BLaER1 treated with 17β-estradiol and CSF1 and Interleukin-3, amounts not matched to agents 10 nM and 100 nM (cell line): ENCODE results near the gene IER3IP1.
"Not testable (repeated sequence)": the region's sequence is repeated elsewhere in the genome, so short reads cannot be mapped to it uniquely, and the experiment has no call there.

ENCODE experiments used
- H3K27ac ChIP-seq, 11 experiments: shearing (Covaris generic); formaldehyde crosslinking; 2 replicates each; pipeline ENCODE4 v1.8.1; 2022
- H3K27me3 ChIP-seq, 11 experiments: shearing (Covaris generic); formaldehyde crosslinking; 2 replicates each; pipeline ENCODE4 v1.8.1; 2022
- H3K36me3 ChIP-seq, 11 experiments: shearing (Covaris generic); formaldehyde crosslinking; 2 replicates each; pipeline ENCODE4 v1.8.1; 2022
- H3K4me1 ChIP-seq, 10 experiments: shearing (Covaris generic); formaldehyde crosslinking; 2 replicates each; pipeline ENCODE4 v1.8.1; 2022
- H3K4me2 ChIP-seq, 11 experiments: shearing (Covaris generic); formaldehyde crosslinking; 2 replicates each; pipeline ENCODE4 v1.8.1; 2022
- H3K4me3 ChIP-seq, 10 experiments: shearing (Covaris generic); formaldehyde crosslinking; 2 replicates each; pipeline ENCODE4 v1.8.1; 2022
- H3K9ac ChIP-seq, 11 experiments: shearing (Covaris generic); formaldehyde crosslinking; 2 replicates each; pipeline ENCODE4 v1.8.1; 2022
- H3K9me3 ChIP-seq, 11 experiments: shearing (Covaris generic); formaldehyde crosslinking; replicated peaks in 1 of 11; 2 replicates each; pipeline ENCODE4 v1.8.1; 2022
- H4K20me1 ChIP-seq, 11 experiments: shearing (Covaris generic); formaldehyde crosslinking; 2 replicates each; pipeline ENCODE4 v1.8.1; 2022
- Cebpa-rat ChIP-seq, 11 experiments: shearing (Covaris generic); IDR thresholded peaks; 2 replicates each; pipeline ENCODE4 v1.8.1; 2022

The IER3IP1 gene

DNA sequence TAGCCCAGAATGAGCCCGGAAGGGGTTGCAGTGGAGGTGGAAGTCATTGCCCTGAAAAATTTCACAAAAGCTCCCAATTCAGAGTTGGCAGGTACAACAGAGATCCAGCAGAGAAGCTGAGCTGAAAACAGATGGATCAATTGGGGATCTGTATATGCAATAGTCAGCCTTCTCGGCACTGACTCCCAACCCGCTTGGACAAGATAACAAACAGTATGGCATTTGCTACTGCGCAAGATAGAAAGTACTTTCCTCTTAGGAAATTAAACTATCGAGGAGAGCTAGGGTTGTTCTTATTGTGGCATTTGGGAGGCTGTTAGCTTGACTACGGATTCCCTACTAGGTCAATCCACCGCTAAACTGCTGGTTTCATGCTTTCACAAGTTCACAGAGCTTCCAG is 11.6 kb upstream of the IER3IP1 start:
- Histone ChIP-seq H3K4me2 (no peak overlapping the region), H3K9me3 (peaks cover 37 to 50% (median 46%) of the 10 kb centered on the region in 11 experiments), H3K9ac (no peak overlapping the region), H3K27ac (no peak overlapping the region), H4K20me1 (no peaks in the 10 kb centered on the region), H3K4me3 (no peak overlapping the region), H3K36me3 (no peaks in the 10 kb centered on the region), H3K27me3 (no peaks in the 10 kb centered on the region), H3K4me1 (peaks cover 0 to 14% (median 0%) of the 10 kb centered on the region in 10 experiments; a peak in 4 of 20 replicates)
- no peak for TF ChIP-seq Cebpa-rat (IDR thresholded peaks at IDR 0.05)

DNA sequence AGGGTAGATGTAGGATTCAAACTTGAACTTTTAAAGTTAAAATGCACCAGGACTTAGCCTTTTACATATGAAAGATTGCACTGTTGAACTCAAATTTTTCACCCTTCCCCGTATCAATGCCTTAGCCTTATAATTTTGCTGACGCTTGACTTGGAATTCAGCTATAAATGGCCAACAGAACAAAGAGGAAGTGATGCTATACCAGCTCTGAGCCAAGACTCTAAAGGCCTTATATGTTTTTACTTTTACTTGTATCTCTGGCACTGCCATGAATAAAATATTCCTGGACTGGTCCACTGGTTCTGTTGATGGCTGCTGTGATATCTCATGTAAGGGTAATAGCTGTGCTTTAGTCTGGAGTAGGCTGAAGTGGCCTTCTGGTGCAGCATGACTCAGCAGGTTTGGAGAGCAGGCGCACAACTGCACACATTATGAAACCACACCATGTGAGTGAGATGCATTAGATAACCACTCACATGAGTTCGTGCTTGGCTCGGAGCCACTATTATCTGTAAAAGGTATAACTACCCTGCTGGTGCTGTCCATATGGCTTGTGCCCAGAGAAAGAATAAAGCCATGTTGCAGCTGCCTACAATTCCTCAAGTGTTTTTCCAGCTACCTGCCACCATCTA is 8.4 kb upstream of the IER3IP1 start:
- no peaks in the 10 kb centered on the region for H3K27me3 ChIP-seq
- H3K4me2 ChIP-seq: no peak overlapping the region
- H3K9me3 ChIP-seq: peaks cover 50 to 72% (median 64%) of the 10 kb centered on the region in 11 experiments
- TF ChIP-seq Cebpa-rat (IDR thresholded peaks at IDR 0.05): no peak
- H3K4me3 ChIP-seq: no peak overlapping the region
- H3K4me1 ChIP-seq: peaks cover 0 to 11% (median 0%) of the 10 kb centered on the region in 10 experiments; a peak in 2 of 20 replicates
- no peaks in the 10 kb centered on the region for H3K36me3 ChIP-seq
- H3K27ac ChIP-seq: no peak overlapping the region
- H3K9ac ChIP-seq: no peak overlapping the region
- no peaks in the 10 kb centered on the region for H4K20me1 ChIP-seq

DNA sequence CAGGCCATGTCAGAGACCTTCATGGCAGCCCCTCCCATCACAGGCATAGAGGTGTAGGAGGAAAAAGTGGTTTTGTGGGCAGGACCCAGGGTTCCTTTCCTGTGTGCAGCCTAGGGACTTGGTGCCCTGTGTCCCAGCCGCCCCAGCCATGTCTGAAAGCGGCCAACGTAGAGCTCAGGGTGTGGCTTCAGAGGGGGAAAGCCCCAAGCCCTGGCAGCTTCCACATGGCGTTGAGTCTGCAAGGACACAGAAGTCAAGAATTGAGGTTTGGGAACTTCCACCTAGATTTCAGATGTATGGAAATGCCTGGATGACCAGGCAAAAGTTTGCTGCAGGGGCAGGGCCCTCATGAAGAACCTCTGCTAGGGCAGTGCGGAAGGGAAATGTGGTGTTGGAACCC is 6.0 kb upstream of the IER3IP1 start:
- not testable (repeated sequence) for H3K36me3 ChIP-seq, H3K9ac ChIP-seq, H3K4me3 ChIP-seq, H4K20me1 ChIP-seq, H3K27ac ChIP-seq, H3K27me3 ChIP-seq
- Histone ChIP-seq H3K4me1 (peaks cover 0 to 11% (median 0%) of the 10 kb centered on the region in 10 experiments; a peak in 2 of 20 replicates), H3K9me3 (peaks cover 47 to 63% (median 57%) of the 10 kb centered on the region in 11 experiments), H3K4me2 (0 out of 22 replicates have a peak overlapping the region, but pooled peaks of 1 of the 11 experiments have one; percentile 9)

DNA sequence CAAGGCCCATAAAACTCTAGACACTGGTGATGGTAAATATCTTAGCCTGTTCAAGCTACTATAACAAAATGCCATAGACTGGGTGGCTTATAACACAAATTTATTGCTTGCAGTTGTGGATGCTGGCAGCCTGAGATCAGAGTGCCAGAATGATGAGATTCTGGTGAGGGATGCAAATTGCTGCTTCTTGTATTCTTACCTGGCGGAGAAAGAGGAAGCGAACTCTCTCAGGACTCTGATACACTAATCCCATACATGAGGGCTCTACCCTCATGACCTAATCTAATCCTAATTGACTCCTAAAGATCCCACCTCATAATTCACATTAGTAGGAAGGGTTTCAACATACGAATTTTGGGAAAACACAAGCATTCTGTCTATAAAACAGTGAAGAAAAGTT is 4.6 kb upstream of the IER3IP1 start:
- Histone ChIP-seq H3K4me3 (no peak overlapping the region), H3K9ac (no peak overlapping the region), H4K20me1 (no peaks in the 10 kb centered on the region; a peak in 1 of 22 replicates), H3K27ac (no peak overlapping the region), H3K9me3 (peaks cover 42 to 54% (median 47%) of the 10 kb centered on the region in 11 experiments), H3K27me3 (no peaks in the 10 kb centered on the region), H3K4me1 (peaks cover 0 to 11% (median 0%) of the 10 kb centered on the region in 10 experiments; a peak in 2 of 20 replicates), H3K36me3 (no peaks in the 10 kb centered on the region), H3K4me2 (no peak overlapping the region)
- no peak for TF ChIP-seq Cebpa-rat (IDR thresholded peaks at IDR 0.05)

DNA sequence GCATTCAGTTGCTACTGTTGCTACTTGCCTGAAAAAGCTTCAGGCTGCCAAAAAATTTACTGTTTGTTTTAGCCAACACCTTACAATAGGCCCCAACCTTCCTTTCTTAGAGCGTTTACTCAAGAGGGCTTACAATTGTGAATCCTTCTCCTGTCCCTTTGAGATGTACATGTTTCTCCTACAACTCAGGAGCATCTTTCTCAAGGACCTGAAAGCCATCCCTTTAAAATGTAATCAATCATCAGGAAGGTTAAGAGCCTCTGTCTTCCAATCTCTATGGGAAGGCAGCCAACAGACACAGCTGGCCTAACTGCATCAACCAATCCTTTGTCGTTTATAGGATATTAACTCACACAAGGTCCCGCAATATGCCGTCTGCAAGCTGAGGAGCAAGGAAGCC is 3.4 kb upstream of the IER3IP1 start:
- H4K20me1 ChIP-seq: peaks cover 0 to 7% (median 4%) of the 10 kb centered on the region in 11 experiments; a peak in 9 of 22 replicates
- H3K27me3 ChIP-seq: no peaks in the 10 kb centered on the region
- TF ChIP-seq Cebpa-rat (IDR thresholded peaks at IDR 0.05): no peak
- H3K4me2 ChIP-seq: no peak overlapping the region
- peaks cover 30 to 42% (median 35%) of the 10 kb centered on the region in 11 experiments for H3K9me3 ChIP-seq
- peaks cover 7 to 17% (median 8%) of the 10 kb centered on the region in 10 experiments for H3K4me1 ChIP-seq
- no peak overlapping the region for H3K27ac ChIP-seq
- H3K36me3 ChIP-seq: peaks cover 0 to 2% (median 0%) of the 10 kb centered on the region in 11 experiments; a peak in 2 of 22 replicates
- H3K4me3 ChIP-seq: no peak overlapping the region
- H3K9ac ChIP-seq: no peak overlapping the region

DNA sequence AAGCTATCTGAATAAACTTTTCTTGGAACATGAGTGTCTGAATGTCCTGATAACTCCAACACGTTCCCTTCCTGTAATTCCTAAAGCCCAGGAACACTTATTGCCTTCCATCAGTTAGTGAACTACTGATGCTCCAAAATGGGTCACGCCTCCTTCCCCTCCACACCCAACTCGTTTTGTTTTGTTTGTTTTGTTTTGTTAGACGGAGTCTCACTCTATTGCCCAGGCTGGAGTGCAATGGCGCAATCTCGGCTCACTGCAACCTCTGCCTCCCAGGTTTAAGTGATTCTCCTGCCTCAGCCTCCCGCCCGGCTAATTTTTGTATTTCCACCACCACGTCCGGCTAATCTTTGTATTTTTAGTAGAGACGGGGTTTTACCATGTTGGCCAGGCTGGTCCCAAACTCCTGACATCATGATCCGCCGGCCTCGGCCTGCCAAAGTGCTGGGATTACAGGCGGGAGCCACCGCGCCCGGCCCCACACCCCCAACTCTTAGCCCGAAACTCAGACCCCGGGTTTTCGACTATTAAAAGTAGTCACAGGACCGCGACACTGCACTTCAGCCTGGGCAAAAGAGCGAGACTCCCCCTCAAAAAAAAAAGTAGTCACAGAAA is 774 bp downstream of the IER3IP1 start:
- peak overlapping the region; percentile 83 to 99 (median 92) for H3K4me3 ChIP-seq

DNA sequence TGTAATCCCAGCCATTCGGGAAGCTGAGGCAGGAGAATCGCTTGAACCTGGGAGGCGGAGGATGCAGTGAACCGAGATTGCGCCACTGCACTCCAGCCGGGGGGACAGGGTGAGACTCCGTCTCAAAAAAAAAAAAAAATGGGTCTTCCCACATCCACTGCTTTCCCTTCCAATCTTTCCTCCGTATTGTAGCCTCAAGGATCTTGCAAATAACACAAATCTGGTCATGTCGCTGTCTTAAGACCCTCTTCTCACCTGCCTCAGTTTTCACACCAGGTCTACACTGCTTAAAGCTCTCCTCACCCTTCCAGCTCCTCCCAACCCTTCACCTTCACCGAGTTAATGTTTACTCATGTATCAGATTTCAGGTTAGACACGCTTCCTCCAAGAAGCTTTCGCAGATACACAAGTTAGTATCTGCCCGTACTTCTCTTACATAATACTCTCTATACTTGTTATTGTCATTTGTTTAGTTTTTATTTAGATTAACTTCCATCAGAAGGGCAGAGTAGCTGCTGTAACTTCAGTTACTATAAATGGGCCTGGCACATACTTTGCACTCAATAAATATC is 1.5 kb downstream of the IER3IP1 start:
- peak overlapping the region; percentile 83 to 99 (median 92) for H3K4me3 ChIP-seq
- H4K20me1 ChIP-seq: peaks cover 0 to 50% (median 30%) of the 10 kb centered on the region in 11 experiments; a peak in 17 of 22 replicates
- no peaks in the 10 kb centered on the region for H3K27me3 ChIP-seq
- TF ChIP-seq Cebpa-rat (IDR thresholded peaks at IDR 0.05): no peak
- H3K4me2 ChIP-seq: peak overlapping the region; percentile 73 to 91 (median 86)
- no peaks in the 10 kb centered on the region; a peak in 1 of 22 replicates for H3K9me3 ChIP-seq
- peaks cover 12 to 37% (median 23%) of the 10 kb centered on the region in 10 experiments for H3K4me1 ChIP-seq
- H3K9ac ChIP-seq: peak overlapping the region; percentile 87 to 97 (median 93); a peak in 21 of 22 replicates
- peaks cover 0 to 41% (median 21%) of the 10 kb centered on the region in 11 experiments; a peak in 15 of 22 replicates for H3K36me3 ChIP-seq
- H3K27ac ChIP-seq: peak overlapping the region in 4 of 11 experiments; percentile 84 to 93 (median 91); a peak in 5 of 22 replicates

More for the DNA sequence above, 774 bp downstream of the IER3IP1 start:
- Histone ChIP-seq H3K4me2 (peak overlapping the region; percentile 73 to 91 (median 86)), H3K27ac (peak overlapping the region; percentile 84 to 93 (median 88)), H4K20me1 (peaks cover 0 to 48% (median 30%) of the 10 kb centered on the region in 11 experiments; a peak in 17 of 22 replicates), H3K9me3 (peaks cover 0 to under 1% (median 0%) of the 10 kb centered on the region in 11 experiments; a peak in 2 of 22 replicates), H3K27me3 (no peaks in the 10 kb centered on the region), H3K4me1 (peaks cover 12 to 37% (median 23%) of the 10 kb centered on the region in 10 experiments), H3K9ac (peak overlapping the region; percentile 87 to 97 (median 93)), H3K36me3 (peaks cover 0 to 41% (median 21%) of the 10 kb centered on the region in 11 experiments; a peak in 15 of 22 replicates)
- peak in 4 of 11 experiments; percentile 8 to 49 (median 41); a peak in 2 of 22 replicates for TF ChIP-seq Cebpa-rat (IDR thresholded peaks at IDR 0.05)

DNA sequence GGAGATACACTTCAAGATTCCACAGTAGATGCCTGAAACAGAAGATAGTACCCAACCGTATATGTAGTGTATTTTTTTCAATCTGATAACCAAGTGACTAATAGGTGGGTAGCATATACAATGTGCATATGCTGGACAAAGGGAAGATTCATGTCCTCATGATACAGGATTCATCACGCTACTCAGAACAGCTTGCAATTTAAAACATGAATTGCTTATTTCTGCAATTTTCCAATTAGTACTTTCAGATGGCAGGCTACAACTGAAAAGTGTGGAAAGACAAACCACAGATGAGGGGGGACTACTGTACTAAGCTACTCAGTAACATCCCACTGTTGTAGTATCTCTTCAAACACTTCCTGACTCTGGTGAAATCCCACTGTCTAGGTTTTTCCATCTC is 3.7 kb downstream of the IER3IP1 start:
- H3K4me3 ChIP-seq: no peak overlapping the region
- no peak for TF ChIP-seq Cebpa-rat (IDR thresholded peaks at IDR 0.05)
- H3K27me3 ChIP-seq: no peaks in the 10 kb centered on the region
- peak overlapping the region in 2 of 11 experiments; percentile 6 to 88; a peak in 3 of 22 replicates for H3K4me2 ChIP-seq
- no peak overlapping the region for H3K9ac ChIP-seq
- H3K27ac ChIP-seq: no peak overlapping the region
- peaks cover 12 to 37% (median 23%) of the 10 kb centered on the region in 10 experiments for H3K4me1 ChIP-seq
- no peaks in the 10 kb centered on the region; a peak in 1 of 22 replicates for H3K9me3 ChIP-seq
- peaks cover 5 to 69% (median 41%) of the 10 kb centered on the region in 11 experiments; a peak in 18 of 22 replicates for H4K20me1 ChIP-seq
- peaks cover 0 to 47% (median 21%) of the 10 kb centered on the region in 11 experiments; a peak in 15 of 22 replicates for H3K36me3 ChIP-seq
